Measurements from ENCODE around the gene CPED1.
"Not testable (repeated sequence)": the region's sequence is repeated elsewhere in the genome, so short reads cannot be mapped to it uniquely, and the experiment has no call there.

The CPED1 gene

DNA sequence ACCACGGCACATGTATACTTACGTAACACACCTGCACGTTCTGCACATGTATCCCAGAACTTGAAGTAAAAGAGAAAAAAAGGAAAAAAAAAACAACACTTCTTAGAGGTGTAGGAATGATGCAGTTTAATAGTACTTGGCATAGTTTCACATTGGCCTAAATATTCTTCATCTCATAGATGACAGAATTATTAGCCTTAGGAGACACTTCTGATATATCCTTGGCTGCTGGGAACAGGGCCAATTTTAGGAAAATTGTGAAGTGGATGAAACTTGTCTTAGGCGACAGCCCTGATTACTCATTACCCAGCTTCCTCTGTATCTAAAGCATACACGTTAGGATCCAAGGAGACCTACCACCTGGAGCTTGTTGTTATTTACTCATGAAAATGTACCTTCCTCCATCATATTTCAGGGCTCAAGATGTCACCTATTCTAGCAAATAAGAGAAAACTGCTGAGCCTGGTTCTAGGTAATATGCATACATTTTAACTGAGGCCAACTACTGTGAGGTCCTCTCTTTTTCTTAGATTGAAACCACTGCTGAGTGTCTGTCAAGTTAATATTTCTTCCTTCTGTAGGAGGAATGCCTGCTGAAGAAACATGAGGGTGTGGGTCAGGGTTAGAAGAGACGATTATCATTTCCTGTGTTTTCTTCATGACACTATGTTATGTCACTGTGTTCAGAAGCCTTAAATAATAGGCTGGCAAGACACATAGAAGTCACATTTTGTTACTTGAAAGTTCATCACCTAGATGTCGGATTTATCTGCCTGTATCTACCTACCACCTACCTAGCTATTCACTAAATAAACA is 44.3 kb downstream of the CPED1 start:
- Mint-ChIP-seq H3K27me3 (peaks cover 13% of the 10 kb centered on the region), H3K4me3 (no peak overlapping the region), H3K27ac (no peak overlapping the region), H3K36me3 (no peaks in the 10 kb centered on the region), H3K4me1 (no peaks in the 10 kb centered on the region), H3K9me3 (peaks cover 6% of the 10 kb centered on the region)
- ATAC-seq = no peak

- ATAC-seq = no peak
- no peak overlapping the region for H3K4me3 Mint-ChIP-seq
- no peaks in the 10 kb centered on the region for H3K36me3 Mint-ChIP-seq
- H3K4me1 Mint-ChIP-seq = no peaks in the 10 kb centered on the region
- peaks cover 13% of the 10 kb centered on the region for H3K27me3 Mint-ChIP-seq
- peaks cover 6% of the 10 kb centered on the region for H3K9me3 Mint-ChIP-seq
- no peak overlapping the region for H3K27ac Mint-ChIP-seq
Measured at GRCh38 chr7:121034929-121035328, 46.4 kb downstream of the CPED1 start.

DNA sequence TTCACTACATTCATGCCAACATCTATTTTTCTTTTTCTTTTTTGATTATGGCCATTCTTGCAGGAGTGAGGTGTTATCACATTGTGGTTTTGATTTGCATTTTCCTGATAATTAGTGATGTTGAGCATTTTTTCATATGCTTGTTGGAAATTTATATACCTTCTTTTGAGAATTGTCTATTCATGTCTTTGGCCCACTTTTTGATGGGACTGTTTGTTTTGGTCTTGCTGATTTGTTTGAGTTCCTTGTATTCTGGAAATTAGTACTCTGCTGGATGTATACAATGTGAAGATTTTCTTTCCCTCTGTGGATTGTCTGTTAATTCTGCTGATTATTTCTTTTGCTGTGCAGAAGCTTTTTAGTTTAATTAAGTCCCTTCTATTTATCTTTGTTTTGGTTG is 48.3 kb downstream of the CPED1 start:
- not testable (repeated sequence) for H3K27ac Mint-ChIP-seq, H3K9me3 Mint-ChIP-seq, H3K4me1 Mint-ChIP-seq, H3K36me3 Mint-ChIP-seq, H3K4me3 Mint-ChIP-seq, ATAC-seq
- peaks cover 13% of the 10 kb centered on the region for H3K27me3 Mint-ChIP-seq

- H3K9me3 Mint-ChIP-seq, H3K4me1 Mint-ChIP-seq, H3K27ac Mint-ChIP-seq, H3K36me3 Mint-ChIP-seq, H3K4me3 Mint-ChIP-seq, ATAC-seq: not testable (repeated sequence)
- peaks cover 13% of the 10 kb centered on the region for H3K27me3 Mint-ChIP-seq
Measured at GRCh38 chr7:121037329-121037728, 48.8 kb downstream of the CPED1 start.

DNA sequence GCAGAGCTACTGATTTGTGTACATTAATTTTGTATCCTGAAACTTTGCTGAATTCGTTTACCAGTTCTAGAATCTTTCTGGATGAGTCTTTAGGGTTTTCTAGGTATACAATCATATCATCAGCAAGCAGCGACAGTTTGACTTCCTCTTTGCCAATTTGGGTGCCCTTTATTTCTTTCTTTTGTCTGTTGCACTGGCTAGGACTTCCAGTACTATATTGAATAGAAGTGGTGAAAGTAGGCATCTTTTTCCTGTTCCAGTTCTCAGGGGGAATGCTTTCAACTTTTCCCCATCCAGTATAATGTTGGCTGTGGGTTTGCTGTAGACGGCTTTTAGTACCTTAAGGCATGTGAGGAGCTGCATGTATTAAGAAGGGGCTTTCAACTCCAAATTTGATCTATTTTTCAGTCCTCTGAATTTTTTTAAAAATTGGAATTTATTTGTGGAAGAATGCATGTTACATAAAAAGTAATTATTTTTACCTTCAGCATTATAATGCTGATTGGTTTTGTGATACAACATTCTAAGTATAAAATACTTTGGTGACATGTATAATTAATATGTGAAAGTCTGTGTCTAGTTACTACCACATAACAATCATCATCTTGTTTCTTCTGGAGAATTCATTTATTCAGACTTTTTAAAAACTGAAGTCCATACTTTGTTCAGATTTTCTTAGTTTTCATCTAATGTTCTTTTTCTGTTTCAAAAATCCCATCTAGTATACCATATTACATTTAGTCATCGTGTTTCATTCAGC is 49.6 kb downstream of the CPED1 start:
- no peak for ATAC-seq
- Mint-ChIP-seq H3K9me3 (peaks cover 6% of the 10 kb centered on the region), H3K4me3 (no peak overlapping the region), H3K4me1 (no peaks in the 10 kb centered on the region), H3K27ac (no peak overlapping the region), H3K27me3 (peaks cover 13% of the 10 kb centered on the region), H3K36me3 (no peaks in the 10 kb centered on the region)

DNA sequence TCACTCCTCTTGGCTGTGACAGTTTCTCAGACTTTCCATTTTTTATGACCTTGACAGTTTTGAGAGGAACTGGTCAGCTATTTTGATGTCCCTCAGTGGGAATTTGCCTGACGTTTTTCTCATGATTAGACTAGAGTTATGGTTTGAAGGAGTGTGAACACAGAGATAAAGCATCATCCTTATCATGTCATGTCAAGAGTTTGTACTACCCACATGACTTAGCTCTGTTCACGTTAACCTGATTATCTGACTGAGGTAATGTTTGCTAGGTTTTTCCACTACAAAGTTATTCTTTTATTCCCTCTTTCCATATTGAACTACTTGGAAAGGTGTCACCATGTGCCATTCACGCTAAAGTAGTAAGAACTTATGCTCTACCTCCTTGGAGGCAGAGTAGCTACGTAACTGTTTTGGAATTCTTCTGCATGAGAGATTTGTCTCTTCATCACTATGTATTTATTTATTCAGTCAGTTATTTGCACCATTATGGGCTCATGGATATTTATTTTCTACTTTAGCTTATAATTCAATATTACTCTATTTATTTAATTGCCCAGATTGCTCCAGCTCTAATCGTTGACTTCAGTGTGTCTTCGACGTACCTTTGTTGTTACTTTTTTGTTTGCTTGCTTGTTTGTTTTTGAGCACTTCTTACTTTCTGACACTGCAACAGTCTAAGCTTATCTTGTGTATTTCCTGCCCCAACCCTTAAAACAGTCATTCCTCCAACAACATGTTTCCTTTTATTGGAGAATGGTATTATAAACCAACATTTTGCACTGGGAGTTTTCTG is 50.4 kb downstream of the CPED1 start:
- Mint-ChIP-seq H3K36me3 (no peaks in the 10 kb centered on the region), H3K4me1 (no peaks in the 10 kb centered on the region), H3K9me3 (peaks cover 6% of the 10 kb centered on the region), H3K4me3 (no peak overlapping the region), H3K27ac (no peak overlapping the region), H3K27me3 (peaks cover 13% of the 10 kb centered on the region)
- ATAC-seq = no peak

DNA sequence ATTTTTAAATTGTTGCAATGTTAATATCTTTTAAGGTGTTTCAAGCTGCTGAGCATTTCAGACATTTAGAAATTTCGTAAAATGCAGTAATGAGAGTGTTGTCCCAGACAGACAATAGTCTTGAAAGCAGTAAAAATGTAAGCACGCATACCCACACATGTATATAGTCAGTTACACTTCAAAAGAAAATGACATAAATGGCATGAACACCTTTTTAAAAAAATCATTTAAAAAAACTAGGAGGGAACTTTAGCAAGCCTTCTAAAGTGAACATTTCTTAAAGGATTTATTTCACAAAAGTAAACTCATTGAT is 51.0 kb downstream of the CPED1 start:
- Mint-ChIP-seq H3K4me1 (no peaks in the 10 kb centered on the region), H3K4me3 (no peak overlapping the region), H3K27me3 (peaks cover 13% of the 10 kb centered on the region), H3K36me3 (no peaks in the 10 kb centered on the region), H3K9me3 (peaks cover 6% of the 10 kb centered on the region), H3K27ac (no peak overlapping the region)
- ATAC-seq = no peak

DNA sequence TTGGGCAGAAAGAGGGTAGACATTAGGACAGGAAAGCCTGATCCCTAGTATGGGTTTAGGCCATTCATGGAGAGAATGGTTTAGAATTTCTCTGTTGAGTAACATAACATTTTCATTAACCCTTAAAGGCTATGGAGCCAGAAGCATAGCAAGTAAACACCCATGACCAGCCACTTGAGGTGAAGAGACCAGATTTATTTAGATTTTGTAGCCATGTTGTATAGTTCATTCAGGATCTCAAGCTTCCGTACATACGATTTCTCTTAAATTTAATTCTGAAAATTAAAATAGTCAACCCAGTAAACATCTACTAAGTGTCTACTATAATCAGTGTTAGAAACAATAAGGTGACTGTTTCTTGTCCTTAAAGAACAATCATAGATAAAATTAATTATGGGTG is 51.5 kb downstream of the CPED1 start:
- no peak overlapping the region for H3K27ac Mint-ChIP-seq
- peaks cover 13% of the 10 kb centered on the region for H3K27me3 Mint-ChIP-seq
- H3K9me3 Mint-ChIP-seq = peaks cover 6% of the 10 kb centered on the region
- H3K4me1 Mint-ChIP-seq = no peaks in the 10 kb centered on the region
- H3K36me3 Mint-ChIP-seq = no peaks in the 10 kb centered on the region
- H3K4me3 Mint-ChIP-seq = no peak overlapping the region
- ATAC-seq = no peak

DNA sequence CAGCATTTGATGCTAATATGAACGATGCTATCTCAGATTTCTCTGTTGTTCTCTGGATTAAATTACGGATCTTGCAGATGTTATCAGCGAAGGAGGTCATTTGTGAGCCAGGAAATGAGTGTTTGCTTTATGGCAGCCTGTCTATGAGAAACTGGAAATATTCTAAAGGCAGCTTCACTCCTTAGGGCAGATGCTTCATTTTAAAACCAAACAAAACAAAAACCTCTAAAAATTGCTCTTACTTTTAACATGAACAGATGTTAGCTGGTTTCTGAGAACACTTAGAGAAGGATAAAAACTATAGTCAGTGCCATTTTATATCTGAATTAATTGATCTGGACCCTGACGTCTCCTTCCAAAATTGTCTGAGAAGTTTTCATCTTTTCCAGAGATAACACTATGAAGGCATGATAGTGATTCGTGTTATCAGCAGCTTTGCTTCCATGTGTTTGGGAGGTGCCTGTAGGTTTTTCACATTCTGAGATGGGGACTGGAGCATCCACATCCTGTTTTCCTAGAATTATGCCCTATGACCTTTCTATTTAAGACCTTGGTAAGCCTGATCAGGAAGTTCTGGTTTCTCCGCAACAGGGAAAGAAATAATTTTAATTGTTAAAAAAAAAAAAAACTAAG is 53.1 kb downstream of the CPED1 start:
- Mint-ChIP-seq H3K4me1 (no peaks in the 10 kb centered on the region), H3K27me3 (peaks cover 12% of the 10 kb centered on the region), H3K27ac (no peak overlapping the region), H3K36me3 (no peaks in the 10 kb centered on the region), H3K4me3 (no peak overlapping the region), H3K9me3 (peaks cover 6% of the 10 kb centered on the region)
- ATAC-seq = no peak

DNA sequence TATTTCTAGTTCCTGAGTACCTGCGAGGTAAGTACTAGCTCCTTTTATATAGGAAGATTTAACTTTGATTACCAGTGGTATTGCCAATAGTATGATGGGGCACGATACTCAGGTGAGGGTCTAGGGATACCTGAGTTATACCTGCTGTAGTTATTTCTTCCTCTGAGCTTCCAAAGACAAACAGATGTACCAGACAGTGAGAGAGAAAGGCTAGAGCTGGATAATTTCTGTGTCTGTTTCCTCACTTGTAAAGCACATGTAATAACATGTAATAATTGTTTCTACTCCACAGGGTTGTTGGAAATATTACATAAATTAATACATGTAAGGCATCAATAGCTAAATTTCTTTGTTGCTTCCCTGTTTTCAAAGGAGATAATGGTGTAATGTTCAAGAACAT is 53.7 kb downstream of the CPED1 start:
- Mint-ChIP-seq H3K4me1 (no peaks in the 10 kb centered on the region), H3K4me3 (no peak overlapping the region), H3K27me3 (peaks cover 6% of the 10 kb centered on the region), H3K36me3 (no peaks in the 10 kb centered on the region), H3K9me3 (peaks cover 1% of the 10 kb centered on the region), H3K27ac (no peak overlapping the region)
- no peak for ATAC-seq

- Mint-ChIP-seq H3K36me3 (no peaks in the 10 kb centered on the region), H3K27me3 (peaks cover under 1% of the 10 kb centered on the region), H3K9me3 (no peaks in the 10 kb centered on the region), H3K27ac (no peak overlapping the region), H3K4me3 (no peak overlapping the region), H3K4me1 (no peaks in the 10 kb centered on the region)
- ATAC-seq = no peak
Measured at GRCh38 chr7:121042899-121043298, 54.4 kb downstream of the CPED1 start.

- Mint-ChIP-seq H3K4me1 (no peaks in the 10 kb centered on the region), H3K27me3 (peaks cover 8% of the 10 kb centered on the region), H3K9me3 (no peaks in the 10 kb centered on the region), H3K36me3 (no peaks in the 10 kb centered on the region), H3K4me3 (no peak overlapping the region), H3K27ac (no peak overlapping the region)
- ATAC-seq = no peak
Measured at GRCh38 chr7:121043314-121044234, 55.1 kb downstream of the CPED1 start.

DNA sequence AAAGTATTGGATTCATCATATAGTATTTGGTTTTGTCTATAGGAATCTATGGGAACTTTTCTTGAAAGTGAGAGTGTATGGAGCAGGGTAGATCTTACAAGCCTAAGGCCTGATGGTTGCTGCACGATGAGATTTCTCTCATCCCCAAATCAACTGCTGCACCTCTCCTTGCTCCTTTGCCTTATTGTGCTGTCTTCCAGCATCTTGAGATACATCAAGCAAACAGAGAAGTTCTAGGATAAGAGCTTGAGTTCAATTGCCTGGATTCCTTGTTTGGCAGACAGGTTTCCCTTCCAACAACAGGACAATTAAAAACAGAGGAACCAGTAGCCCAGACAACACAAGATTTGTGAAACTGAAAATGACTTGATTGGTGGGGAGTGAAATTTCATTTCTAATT is 56.6 kb downstream of the CPED1 start:
- Mint-ChIP-seq H3K36me3 (no peaks in the 10 kb centered on the region), H3K27me3 (peaks cover 11% of the 10 kb centered on the region), H3K4me3 (no peak overlapping the region), H3K9me3 (no peaks in the 10 kb centered on the region), H3K4me1 (no peaks in the 10 kb centered on the region), H3K27ac (no peak overlapping the region)
- no peak for ATAC-seq

GRCh38 chr7:121046009-121046408 is 57.5 kb downstream of the CPED1 start:
- ATAC-seq = no peak

More at GRCh38 chr7:121046009-121046408, 57.5 kb downstream of the CPED1 start:
- H3K27ac Mint-ChIP-seq = no peak overlapping the region
- no peaks in the 10 kb centered on the region for H3K36me3 Mint-ChIP-seq
- H3K9me3 Mint-ChIP-seq = no peaks in the 10 kb centered on the region
- H3K4me1 Mint-ChIP-seq = no peaks in the 10 kb centered on the region
- H3K4me3 Mint-ChIP-seq = no peak overlapping the region
- H3K27me3 Mint-ChIP-seq = peaks cover 11% of the 10 kb centered on the region

Measured in stimulated activated memory B cell treated with anti-CD40 and anti-IgM and Interleukin-4, amounts not matched to agents 10 μg/mL and 1 μg/mL and 100 μg/mL, for 72 hours (primary cell).